KMS-11 (cell line): ENCODE data around the gene CDC34.

Source experiments
- H2AFZ ChIP-seq: fragments of 200-600 bp; sonication (generic); 2 replicates; pipeline ENCODE4 v1.6.1; 2016; ENCODE audit warnings: antibody characterized with exemption, mixed run types, low read depth
- H3K27ac ChIP-seq: fragments of 200-600 bp; sonication (generic); 2 replicates; pipeline ENCODE4 v1.6.1; 2016; ENCODE audit warnings: mild to moderate bottlenecking, mixed run types
- H3K27me3 ChIP-seq: fragments of 200-600 bp; sonication (generic); 2 replicates; pipeline ENCODE4 v1.6.1; 2017; ENCODE audit warnings: mild to moderate bottlenecking, low read depth, mixed run types, moderate library complexity; ENCODE audit not compliant: insufficient read depth
- H3K36me3 ChIP-seq: fragments of 200-600 bp; sonication (generic); 2 replicates; pipeline ENCODE4 v1.6.1; 2017; ENCODE audit warnings: mild to moderate bottlenecking, mixed run types; ENCODE audit not compliant: insufficient read depth
- H3K4me1 ChIP-seq: fragments of 200-600 bp; sonication (generic); 2 replicates; pipeline ENCODE4 v1.6.1; 2016; ENCODE audit warnings: mild to moderate bottlenecking, low read depth, mixed run types; ENCODE audit not compliant: poor library complexity, severe bottlenecking
- H3K4me2 ChIP-seq: fragments of 200-600 bp; sonication (generic); 2 replicates; pipeline ENCODE4 v1.7.0; 2016; ENCODE audit warnings: mild to moderate bottlenecking, mixed run types
- H3K4me3 ChIP-seq: fragments of 200-600 bp; sonication (generic); IDR thresholded peaks from 2 replicates; pipeline ENCODE4 v1.6.1; 2017; ENCODE audit warnings: low read depth, low read length, mixed read lengths; ENCODE audit not compliant: insufficient read depth
- H3K79me2 ChIP-seq: fragments of 200-600 bp; sonication (generic); 2 replicates; pipeline ENCODE4 v1.6.1; 2016; ENCODE audit warnings: low read depth, mixed run types; ENCODE audit not compliant: insufficient read depth
- H3K9ac ChIP-seq: fragments of 200-600 bp; sonication (generic); 2 replicates; pipeline ENCODE4 v1.6.1; 2016; ENCODE audit warnings: mild to moderate bottlenecking, mixed run types
- H4K20me1 ChIP-seq: fragments of 200-600 bp; sonication (generic); 2 replicates; pipeline ENCODE4 v1.6.1; 2016; ENCODE audit warnings: mild to moderate bottlenecking, mixed run types; ENCODE audit not compliant: insufficient read depth
- CTCF ChIP-seq: fragments of 200-600 bp; sonication (generic); conservative IDR thresholded peaks from 2 replicates; pipeline ENCODE4 v1.6.1; 2017; ENCODE audit warnings: low read depth, mild to moderate bottlenecking, antibody characterized with exemption, low read length, moderate library complexity, mixed read lengths

CDC34 gene

GRCh38 chr19:501646-502045 is 29.9 kb upstream of the CDC34 start:
- Histone ChIP-seq H2AFZ (no peak overlapping the region), H3K4me3 (no peak overlapping the region), H3K27ac (no peak overlapping the region), H3K27me3 (peaks cover 29% of the 10 kb centered on the region; the same call in 1 of the 2 replicates), H3K79me2 (no peaks in the 10 kb centered on the region), H3K36me3 (no peaks in the 10 kb centered on the region), H3K4me2 (no peak overlapping the region), H3K9ac (no peak overlapping the region), H3K4me1 (peaks cover 10% of the 10 kb centered on the region), H4K20me1 (no peaks in the 10 kb centered on the region)
- TF ChIP-seq CTCF: no peak

- Histone ChIP-seq H3K4me2 (no peak overlapping the region), H2AFZ (no peak overlapping the region), H4K20me1 (no peaks in the 10 kb centered on the region), H3K4me1 (peaks cover 21% of the 10 kb centered on the region), H3K36me3 (no peaks in the 10 kb centered on the region), H3K4me3 (no peak overlapping the region), H3K9ac (no peak overlapping the region), H3K27me3 (peaks cover 26% of the 10 kb centered on the region; the same call in 1 of the 2 replicates), H3K27ac (no peak overlapping the region), H3K79me2 (peaks cover 12% of the 10 kb centered on the region; the same call in 1 of the 2 replicates)
- no peak for TF ChIP-seq CTCF
Observed at GRCh38 chr19:504616-505015, 26.9 kb upstream of the CDC34 start.

- H3K4me3 ChIP-seq: peak overlapping the region; percentile 8
- peak; percentile 77 for TF ChIP-seq CTCF
- no peaks in the 10 kb centered on the region for H4K20me1 ChIP-seq
- peak overlapping the region; percentile 98 for H3K27ac ChIP-seq
- H3K79me2 ChIP-seq: peaks cover 12% of the 10 kb centered on the region; the same call in 1 of the 2 replicates
- peak overlapping the region; percentile 96 for H2AFZ ChIP-seq
- H3K4me2 ChIP-seq: peak overlapping the region; percentile 96
- peak overlapping the region; percentile 96 for H3K9ac ChIP-seq
- no peaks in the 10 kb centered on the region for H3K36me3 ChIP-seq
- peaks cover 12% of the 10 kb centered on the region; the same call in 1 of the 2 replicates for H3K27me3 ChIP-seq
- H3K4me1 ChIP-seq: peaks cover 33% of the 10 kb centered on the region
Observed at GRCh38 chr19:506404-507285, 24.9 kb upstream of the CDC34 start.

- H3K36me3 ChIP-seq: no peaks in the 10 kb centered on the region
- no peak for TF ChIP-seq CTCF
- peak within 1 kb of the TSS; percentile 98 for H3K27ac ChIP-seq
- H3K27me3 ChIP-seq: peaks cover 6% of the 10 kb centered on the region; the same call in 1 of the 2 replicates
- no peaks in the 10 kb centered on the region for H4K20me1 ChIP-seq
- H3K4me2 ChIP-seq: peak within 1 kb of the TSS; percentile 96
- peak within 1 kb of the TSS; percentile 96 for H3K9ac ChIP-seq
- H3K4me1 ChIP-seq: peaks cover 40% of the 10 kb centered on the region
- H2AFZ ChIP-seq: peak within 1 kb of the TSS; percentile 96
- peaks cover 12% of the 10 kb centered on the region; the same call in 1 of the 2 replicates for H3K79me2 ChIP-seq
- H3K4me3 ChIP-seq: peak within 1 kb of the TSS; percentile 8
Observed at GRCh38 chr19:507286-508203, 24.0 kb upstream of the CDC34 start, which contains the start of gene TPGS1. Gene TPGS1 (plus strand): TSS chr19:507497. CDS start chr19:507507, 10 bp downstream.
